Tibial nerve (tissue), 4 donors: ENCODE results near the gene SAMSN1. TPM values are rescaled to one million over a fixed set of nuclear protein-coding genes. Genes with fewer than 3 reads are reported as not detected.
A peak's percentile ranks its signal among the peaks of the same experiment; 100 is the strongest.

Experiments used
- DNase-seq, 2 donors: peaks; one replicate each; pipeline ENCODE4 v3.0.0-alpha.2; 2019; ENCODE audit warnings: low spot score in 2 of 2
- H3K27ac ChIP-seq, 4 donors: fragments of 200-600 bp; sonication (generic) in 3 of 4; one replicate each; pipeline ENCODE4 v1.5.1; 2017 to 2019; ENCODE audit warnings: mild to moderate bottlenecking in 1 of 4
- H3K27me3 ChIP-seq, 2 donors: fragments of 200-600 bp; sonication (generic) in 1 of 2; one replicate each; pipeline versions ENCODE4 v1.5.1 to v1.6.0; 2017 to 2019
- H3K36me3 ChIP-seq, 3 donors: fragments of 200-600 bp; sonication (generic); one replicate each; pipeline ENCODE4 v1.5.1; 2018 to 2019
- H3K4me1 ChIP-seq, 4 donors: fragments of 200-600 bp; sonication (generic) in 3 of 4; one replicate each; pipeline ENCODE4 v1.5.1; 2017 to 2019
- H3K4me3 ChIP-seq, 4 donors: fragments of 200-600 bp; sonication (generic) in 3 of 4; one replicate each; pipeline ENCODE4 v1.5.1; 2017 to 2019; ENCODE audit warnings: mild to moderate bottlenecking in 1 of 4, moderate library complexity in 1 of 4
- H3K9me3 ChIP-seq, 4 donors: fragments of 200-600 bp; sonication (generic) in 3 of 4; one replicate each; pipeline ENCODE4 v1.5.1; 2017 to 2019
- CTCF ChIP-seq, 5 experiments: fragments of 200-600 bp in 3 of 5; fragments of 450-650 bp in 2 of 5; sonication (generic) in 3 of 5; IDR thresholded peaks; one replicate each; pipeline ENCODE4 v1.5.1; 2016 to 2019; ENCODE audit warnings: antibody characterized with exemption in 5 of 5, mild to moderate bottlenecking in 3 of 5, moderate library complexity in 2 of 5
- EP300 ChIP-seq, 2 donors: sonication (generic); formaldehyde crosslinking; IDR thresholded peaks; one replicate each; pipeline ENCODE4 v1.6.1; 2017; ENCODE audit warnings: antibody characterized with exemption in 2 of 2, mild to moderate bottlenecking in 1 of 2
- POLR2A ChIP-seq, 2 donors: fragments of 450-650 bp; IDR thresholded peaks; one replicate each; pipeline ENCODE4 v1.6.1; 2017; ENCODE audit warnings: antibody characterized with exemption in 2 of 2, mild to moderate bottlenecking in 2 of 2, moderate library complexity in 2 of 2
- WGBS, 2 donors: methylation state at CpG; one replicate each; pipeline ENCODE4 v1.1.5; 2018; 5-methylcytosine and 5-hydroxymethylcytosine counted together
- total RNA-seq, 4 donors: library from RNA; depleted of rRNA; stranded (reverse); fragments of >200 nt; gene quantifications; one replicate each; pipeline ENCODE4 v1.1.0, GENCODE V29; 2016

Gene SAMSN1
- total RNA-seq, result 10 to 100 TPM in 2 of 4 donors, 1 to 10 TPM in 2; 2.9 to 13.5 (median 7.6) TPM

- DNase-seq, result peak in 1 of 2 donors; percentile 26
- Histone ChIP-seq H3K4me3 (peak within 1 kb of the TSS in 3 of 4 donors; percentile 1 to 31 (median 18)), H3K27me3 (no peaks in the 10 kb centered on the region), H3K27ac (peak within 1 kb of the TSS in 2 of 4 donors; percentile 33 to 61), H3K4me1 (no peaks in the 10 kb centered on the region), H3K36me3 (no peaks in the 10 kb centered on the region), H3K9me3 (no peaks in the 10 kb centered on the region)
- 77 to 82% methylated on average over 1 of the region's 1 CpG for WGBS, 2 donors
- TF ChIP-seq EP300 (IDR thresholded peaks at IDR 0.05), result peak in 1 of 2 donors; percentile 84
- no peak for TF ChIP-seq CTCF (IDR thresholded peaks at IDR 0.05)
- peak in 1 of 2 donors; percentile 36 for TF ChIP-seq POLR2A (IDR thresholded peaks at IDR 0.05)
Measured at GRCh38 chr21:14545906-14546480, at the start of gene SAMSN1. SAMSN1 (minus strand) TSS chr21:14546315; CDS start chr21:14546261, 54 bp downstream.

GRCh38 chr21:14595449-14595848, 49.3 kb upstream of the SAMSN1 start:
- Histone ChIP-seq H3K27me3 (no peaks in the 10 kb centered on the region), H3K36me3 (no peaks in the 10 kb centered on the region), H3K9me3 (peaks cover 0 to 4% (median 0%) of the 10 kb centered on the region in 4 donors), H3K27ac (no peak overlapping the region), H3K4me3 (no peak overlapping the region), H3K4me1 (peaks cover 0 to 19% (median 3%) of the 10 kb centered on the region in 4 donors)
- DNase-seq, result no peak
- WGBS, 2 donors, result 95 to 96% methylated on average over 1 of the region's 1 CpG
- no peak for TF ChIP-seq EP300 (IDR thresholded peaks at IDR 0.05)
- no peak for TF ChIP-seq CTCF (IDR thresholded peaks at IDR 0.05)
- no peak for TF ChIP-seq POLR2A (IDR thresholded peaks at IDR 0.05)

GRCh38 chr21:14594967-14595366, 48.9 kb upstream of the SAMSN1 start:
- DNase-seq, result no peak
- Histone ChIP-seq H3K36me3 (no peaks in the 10 kb centered on the region), H3K4me1 (peaks cover 0 to 19% (median 3%) of the 10 kb centered on the region in 4 donors), H3K27me3 (no peaks in the 10 kb centered on the region), H3K4me3 (no peak overlapping the region), H3K27ac (no peak overlapping the region), H3K9me3 (peaks cover 0 to 4% (median 0%) of the 10 kb centered on the region in 4 donors)
- TF ChIP-seq POLR2A (IDR thresholded peaks at IDR 0.05) (no peak), CTCF (IDR thresholded peaks at IDR 0.05) (no peak), EP300 (IDR thresholded peaks at IDR 0.05) (no peak)
- 88 to 90% methylated on average over 2 of the region's 2 CpGs for WGBS, 2 donors

- H3K27me3 ChIP-seq, result no peaks in the 10 kb centered on the region
- TF ChIP-seq CTCF (IDR thresholded peaks at IDR 0.05) (no peak), EP300 (IDR thresholded peaks at IDR 0.05) (no peak), POLR2A (IDR thresholded peaks at IDR 0.05) (no peak)
- H3K4me1 ChIP-seq, result peaks cover 0 to 19% (median 3%) of the 10 kb centered on the region in 4 donors
Measured at GRCh38 chr21:14593230-14593629, 47.1 kb upstream of the SAMSN1 start.

GRCh38 chr21:14592296-14593000, 46.3 kb upstream of the SAMSN1 start:
- DNase-seq, result no peak
- WGBS, 2 donors, result 33 to 40% methylated on average over 4 of the region's 4 CpGs
- Histone ChIP-seq H3K9me3 (peaks cover 0 to 4% (median 0%) of the 10 kb centered on the region in 4 donors), H3K36me3 (no peaks in the 10 kb centered on the region), H3K27ac (peak overlapping the region; percentile 10 to 71 (median 40)), H3K27me3 (no peaks in the 10 kb centered on the region), H3K4me3 (no peak overlapping the region), H3K4me1 (peaks cover 0 to 19% (median 3%) of the 10 kb centered on the region in 4 donors)
- TF ChIP-seq EP300 (IDR thresholded peaks at IDR 0.05), result no peak
- no peak for TF ChIP-seq CTCF (IDR thresholded peaks at IDR 0.05)
- no peak for TF ChIP-seq POLR2A (IDR thresholded peaks at IDR 0.05)

More at GRCh38 chr21:14593230-14593629, 47.1 kb upstream of the SAMSN1 start:
- H3K4me3 ChIP-seq, result no peak overlapping the region
- H3K36me3 ChIP-seq, result no peaks in the 10 kb centered on the region
- H3K9me3 ChIP-seq, result peaks cover 0 to 4% (median 0%) of the 10 kb centered on the region in 4 donors
- H3K27ac ChIP-seq, result no peak overlapping the region
- DNase-seq, result no peak
